Activated CD4-positive, alpha-beta T cell treated with anti-CD3 and anti-CD28 coated beads, Interleukin-2, Interleukin-6, amounts not matched to agents 100 ng/mL and 50 ng/mL, durations not matched to agents 16 hours and 8 hours (primary cell): ENCODE results near the gene WDR75.
"Not testable (repeated sequence)": the region's sequence is repeated elsewhere in the genome, so short reads cannot be mapped to it uniquely, and the experiment has no call there.

Source experiments
- DNase-seq: peaks from one replicate; pipeline ENCODE4 v3.0.0-alpha.2; 2020

WDR75 gene

GRCh38 chr2:189440947-189441708 lies at the start of gene WDR75:
WDR75 (plus strand) TSS chr2:189441474; CDS start chr2:189441493, 19 bp downstream.
- peak; percentile 94 for DNase-seq

DNA sequence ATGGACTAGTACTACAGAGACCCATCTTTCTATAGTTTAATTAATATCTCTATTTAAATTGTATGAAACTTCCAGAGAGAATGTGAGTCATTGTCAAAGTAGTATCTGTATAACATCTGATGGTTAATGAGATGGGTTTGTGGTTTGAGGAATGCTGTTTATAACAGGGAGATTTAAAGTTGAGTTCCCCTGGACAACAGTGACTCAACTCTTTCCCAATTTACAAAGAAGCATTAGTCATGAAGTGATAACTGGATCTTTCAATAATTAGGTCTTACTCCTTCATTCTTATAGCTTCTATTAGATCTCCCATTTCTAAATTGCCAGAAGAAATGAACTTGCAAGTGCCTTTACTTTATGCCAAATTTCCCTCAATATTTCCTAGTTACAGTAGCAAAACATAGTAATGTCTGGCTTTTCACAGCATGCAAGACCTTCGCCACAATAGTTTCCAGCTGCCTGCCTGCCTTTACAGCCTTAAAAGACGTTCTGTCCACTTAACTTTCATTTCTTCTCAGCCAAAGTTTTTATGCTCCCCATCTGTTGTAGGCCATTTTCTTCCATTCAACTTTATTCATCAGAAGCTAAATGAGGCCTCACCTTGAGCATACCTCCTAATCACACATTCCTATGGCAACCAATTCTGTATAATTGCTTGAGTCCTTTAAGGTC lies 47.7 kb upstream of the WDR75 start:
- no peak for DNase-seq

DNA sequence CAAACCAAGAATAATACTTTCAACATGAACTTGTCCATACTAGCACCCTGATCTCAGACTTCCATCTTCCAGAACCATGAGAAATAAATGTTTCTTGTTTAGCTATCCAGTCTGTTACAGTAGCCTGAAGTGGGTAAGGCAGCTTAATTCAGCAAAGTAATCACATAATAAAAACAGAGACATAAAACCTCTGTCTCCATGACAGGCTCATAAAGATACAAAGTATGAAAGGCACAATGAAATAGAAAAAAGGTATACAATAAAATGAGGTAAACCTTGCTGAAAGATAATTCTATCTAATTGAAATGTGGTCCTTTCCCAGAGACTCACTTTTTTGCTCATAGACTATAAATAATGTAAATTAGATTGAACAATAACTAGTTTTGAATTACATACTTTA lies 46.7 kb upstream of the WDR75 start:
- DNase-seq, result no peak

DNA sequence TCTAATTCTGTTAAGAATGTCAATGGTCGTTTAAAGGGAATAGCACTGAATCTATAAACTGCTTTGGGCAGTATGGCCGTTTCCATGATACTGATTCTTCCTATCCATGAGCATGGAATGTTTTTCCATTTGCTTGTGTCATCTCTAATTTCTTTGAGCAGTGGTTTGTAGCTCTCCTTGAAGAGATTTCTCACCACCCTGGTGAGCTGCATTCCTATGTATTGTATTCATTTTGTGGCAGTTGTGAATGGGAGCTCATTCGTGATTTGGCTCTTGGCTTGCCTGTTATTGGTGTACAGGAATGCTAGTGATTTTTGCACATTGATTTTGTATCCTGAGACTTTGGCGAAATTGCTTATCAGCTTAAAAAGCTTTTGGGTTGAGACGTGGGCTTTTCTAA lies 38.3 kb upstream of the WDR75 start:
- no peak for DNase-seq

- DNase-seq, result no peak
Measured at GRCh38 chr2:189406586-189407233, 34.6 kb upstream of the WDR75 start.

DNA sequence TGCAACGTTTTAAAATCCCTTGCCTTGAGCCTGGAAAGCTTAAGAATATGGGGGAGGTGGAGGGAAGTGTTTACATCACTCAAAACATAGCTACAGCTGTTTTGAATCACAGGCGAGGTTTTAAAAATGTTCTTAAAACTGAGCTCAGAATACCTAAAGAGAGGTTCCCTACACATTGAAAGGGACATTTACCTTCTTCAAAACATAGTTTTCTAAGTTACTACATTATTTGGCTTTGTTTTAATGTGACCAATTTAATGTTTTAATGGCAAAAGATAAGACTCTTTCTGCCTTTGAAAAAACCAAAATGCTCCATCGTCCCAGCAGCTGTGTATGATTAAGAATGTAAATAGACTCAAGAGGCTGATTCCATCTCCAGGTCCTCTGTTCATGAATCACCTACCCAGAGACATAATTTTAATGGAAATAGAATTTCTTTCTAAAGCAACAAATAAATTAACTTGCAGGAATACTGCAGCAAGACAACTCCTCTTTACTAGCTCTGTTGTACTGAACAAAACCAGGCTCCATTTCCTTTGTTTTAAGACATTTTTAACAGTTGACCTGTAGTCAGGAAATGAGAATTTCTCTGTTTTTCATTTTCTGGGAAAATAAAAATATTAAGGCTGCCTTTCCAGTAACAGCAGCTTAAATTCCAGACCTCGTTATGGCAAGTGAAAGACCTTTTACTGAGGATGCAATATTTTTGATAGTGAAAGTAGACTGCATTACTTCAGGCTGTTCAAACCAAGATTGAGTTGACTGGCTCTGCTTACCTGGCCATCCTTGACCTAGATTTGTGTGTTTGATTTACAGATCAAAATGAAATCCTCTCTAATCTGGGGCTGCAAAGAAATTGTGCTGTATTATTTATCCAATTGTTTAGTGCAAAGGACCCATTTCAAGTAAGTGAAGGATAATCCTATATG lies 33.7 kb upstream of the WDR75 start:
- no peak for DNase-seq

- DNase-seq, result no peak
Measured at GRCh38 chr2:189408294-189408693, 33.0 kb upstream of the WDR75 start.

DNA sequence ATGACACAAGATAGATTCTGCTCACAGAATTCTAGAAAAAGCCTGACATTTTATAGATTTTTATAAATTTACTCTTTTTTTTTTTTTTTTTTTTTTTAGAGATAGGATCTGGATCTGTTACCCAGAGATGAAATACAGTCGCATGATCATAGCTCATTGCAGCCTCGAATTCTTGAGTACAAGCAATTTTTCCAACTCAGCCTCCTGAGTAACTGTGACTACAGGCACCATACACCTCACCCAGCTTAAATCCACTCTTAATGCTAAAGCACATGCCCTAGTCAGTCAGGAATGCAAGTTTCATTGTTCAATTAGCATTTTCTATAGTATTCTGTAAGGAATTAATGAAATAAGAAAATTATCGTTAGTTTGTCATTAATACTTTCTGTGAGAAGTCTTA lies 32.1 kb upstream of the WDR75 start:
- no peak for DNase-seq

- DNase-seq, result no peak
Measured at GRCh38 chr2:189409647-189410046, 31.6 kb upstream of the WDR75 start.

DNA sequence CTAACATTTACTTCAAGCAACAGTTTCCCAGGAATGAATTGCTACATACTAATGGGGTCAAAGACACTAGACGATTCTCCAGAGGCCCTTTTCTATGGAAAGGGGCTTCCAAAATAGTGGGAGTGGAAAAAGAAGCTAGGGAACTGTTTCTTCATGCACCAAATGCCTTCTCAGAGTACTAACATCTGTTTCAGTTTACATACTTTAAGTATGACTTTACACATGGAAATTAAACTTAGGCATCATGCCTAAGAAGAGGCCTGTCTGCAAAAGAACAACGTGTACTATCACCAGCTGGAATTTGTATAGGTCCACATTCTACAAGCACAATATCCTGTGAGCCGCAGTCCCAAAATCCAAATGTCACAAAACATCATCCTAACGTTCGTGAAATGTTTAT lies 29.4 kb upstream of the WDR75 start:
- DNase-seq, result no peak

DNA sequence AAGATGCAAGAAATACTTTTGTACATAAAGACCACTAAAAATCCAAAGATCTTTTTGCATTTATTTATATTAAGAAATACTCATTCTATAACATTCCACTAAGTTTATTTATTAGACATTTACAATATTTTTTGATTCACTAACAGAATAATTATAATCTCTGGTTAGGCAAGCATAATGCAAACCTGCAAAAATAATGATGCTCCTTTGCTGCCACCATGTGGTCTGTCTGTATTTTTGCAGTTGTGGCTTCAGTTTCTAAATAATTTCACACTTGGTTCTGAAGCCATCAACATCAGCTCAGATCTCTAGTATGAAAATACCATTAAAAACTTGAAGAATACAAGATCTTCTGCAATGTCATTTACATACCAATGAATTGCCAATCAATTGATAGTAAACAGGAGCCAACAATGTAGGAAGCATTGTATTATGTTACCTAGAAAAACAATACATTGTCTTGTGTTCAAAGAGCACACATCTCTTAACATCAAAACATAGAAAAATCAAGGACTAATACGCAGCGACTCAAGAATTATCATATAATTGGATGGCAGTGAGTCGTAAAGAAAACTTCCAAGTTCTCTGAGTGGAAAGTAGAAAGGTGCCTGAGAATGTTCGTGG lies 28.8 kb upstream of the WDR75 start:
- peak; percentile 59 for DNase-seq

- DNase-seq, result no peak
Measured at GRCh38 chr2:189413249-189413648, 28.0 kb upstream of the WDR75 start.

GRCh38 chr2:189421644-189422043 lies 19.6 kb upstream of the WDR75 start:
- no peak for DNase-seq

- no peak for DNase-seq
Measured at GRCh38 chr2:189424961-189425360, 16.3 kb upstream of the WDR75 start.

DNA sequence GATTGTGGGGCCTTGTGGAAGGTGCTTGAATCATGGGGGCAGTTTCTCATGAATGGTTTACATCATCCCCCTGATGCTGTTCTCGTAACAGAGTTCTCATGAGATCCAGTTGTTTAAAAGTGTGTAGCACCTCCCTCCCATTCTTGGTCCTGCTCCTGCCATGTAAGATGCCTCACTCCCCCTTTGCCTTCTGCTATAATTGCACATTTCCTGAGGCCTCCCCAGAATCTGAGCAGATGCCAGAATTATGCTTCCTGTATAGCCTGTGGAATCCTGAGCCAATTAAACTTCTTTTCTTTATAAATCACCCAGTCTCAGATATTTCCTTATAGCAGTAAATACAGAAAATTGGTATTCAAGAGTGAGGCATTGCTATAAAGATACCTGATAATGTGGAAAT lies 15.6 kb upstream of the WDR75 start:
- DNase-seq, result no peak

DNA sequence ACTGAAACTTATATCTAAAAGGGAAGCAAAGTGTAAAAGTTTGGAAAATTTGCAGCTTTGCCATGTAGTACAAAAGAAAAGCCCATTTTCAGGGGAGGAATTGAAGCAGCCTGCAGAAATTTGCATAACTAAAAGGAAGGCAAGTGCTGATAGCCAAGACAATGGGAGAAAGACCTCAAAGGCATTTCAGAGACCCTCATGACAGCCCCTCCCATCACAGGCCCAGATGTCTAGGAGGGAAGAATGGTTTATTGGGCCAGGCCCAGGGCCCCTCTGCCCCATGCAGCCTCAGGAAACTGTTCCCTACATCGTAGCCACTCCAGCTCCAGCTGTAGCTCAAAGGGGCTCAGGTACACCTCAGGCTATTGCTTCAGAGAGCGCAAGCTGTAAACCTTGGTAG lies 14.4 kb upstream of the WDR75 start:
- DNase-seq, result no peak

DNA sequence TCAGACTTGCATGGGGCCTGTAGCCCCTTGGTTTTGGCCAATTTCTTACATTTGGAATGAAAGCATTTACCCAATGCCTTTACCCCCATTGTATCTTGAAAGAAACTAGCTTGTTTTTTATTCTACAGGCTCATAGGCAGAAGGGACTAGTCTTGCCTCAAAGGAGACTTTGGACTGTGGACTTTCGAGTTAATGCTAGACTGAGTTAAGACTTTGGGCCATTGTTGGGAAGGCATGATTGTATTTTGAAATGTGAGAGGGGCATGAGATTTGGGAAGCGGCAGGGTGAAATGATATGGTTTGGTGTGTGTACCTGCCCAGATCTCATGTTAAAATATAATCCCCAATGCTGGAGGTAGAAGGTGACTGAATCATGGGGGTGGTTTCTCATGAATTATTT lies 13.4 kb upstream of the WDR75 start:
- no peak for DNase-seq

- DNase-seq, result not testable (repeated sequence)
Measured at GRCh38 chr2:189430448-189430847, 10.8 kb upstream of the WDR75 start.

GRCh38 chr2:189435803-189436202 lies 5.5 kb upstream of the WDR75 start:
- DNase-seq, result not testable (repeated sequence)

DNA sequence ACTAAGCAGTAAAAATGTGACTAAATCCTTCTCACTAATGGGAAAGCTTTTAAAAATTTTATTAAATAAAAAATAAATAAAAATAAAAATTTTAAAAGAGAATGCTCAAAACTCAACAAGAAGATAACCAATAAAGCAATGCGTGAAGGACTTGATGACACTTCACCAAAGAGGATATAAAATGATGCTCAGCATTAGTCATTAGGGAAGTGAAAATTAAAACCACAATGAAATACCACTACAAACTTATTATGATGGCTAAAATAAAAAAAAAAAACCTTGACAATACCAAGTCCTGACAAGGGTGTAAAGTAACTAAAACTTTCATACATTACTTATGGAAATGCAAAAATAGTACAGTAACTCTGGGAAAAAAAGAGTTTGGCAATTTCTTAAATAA lies 3.3 kb upstream of the WDR75 start:
- peak; percentile 11 for DNase-seq

DNA sequence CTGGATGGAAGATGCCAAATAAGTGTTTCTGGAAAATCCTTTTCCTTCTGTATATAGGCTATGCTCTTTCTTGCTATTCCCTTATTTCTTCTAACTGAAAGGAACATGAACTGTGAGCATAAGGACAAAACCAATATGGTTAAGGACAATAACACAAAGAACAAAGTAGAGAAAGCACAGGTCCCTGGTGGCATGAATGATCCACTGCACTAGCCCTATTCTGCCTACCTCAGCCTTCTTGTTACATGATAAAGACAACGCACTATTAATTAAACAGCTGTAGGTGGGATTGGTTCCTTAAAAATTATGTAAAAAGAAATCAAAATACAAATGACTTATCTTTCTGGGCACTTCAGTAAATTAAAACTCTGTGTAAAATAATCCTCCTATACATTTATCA lies 1.9 kb upstream of the WDR75 start:
- DNase-seq, result no peak

DNA sequence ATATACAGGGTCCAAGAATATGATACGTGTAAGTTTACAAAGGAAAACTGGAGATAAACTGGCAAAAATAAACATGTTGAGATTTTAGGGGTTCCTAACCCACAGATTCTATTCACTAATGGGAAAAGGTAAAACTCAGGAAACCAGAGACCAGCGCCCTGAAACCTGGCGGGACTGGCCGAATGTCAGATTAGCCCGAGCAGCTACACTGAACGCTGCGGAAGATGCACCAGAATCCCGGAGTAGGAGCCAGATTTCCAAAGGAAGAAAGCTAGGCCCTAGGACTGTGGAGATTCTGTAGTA lies 679 bp upstream of the WDR75 start:
- no peak for DNase-seq

DNA sequence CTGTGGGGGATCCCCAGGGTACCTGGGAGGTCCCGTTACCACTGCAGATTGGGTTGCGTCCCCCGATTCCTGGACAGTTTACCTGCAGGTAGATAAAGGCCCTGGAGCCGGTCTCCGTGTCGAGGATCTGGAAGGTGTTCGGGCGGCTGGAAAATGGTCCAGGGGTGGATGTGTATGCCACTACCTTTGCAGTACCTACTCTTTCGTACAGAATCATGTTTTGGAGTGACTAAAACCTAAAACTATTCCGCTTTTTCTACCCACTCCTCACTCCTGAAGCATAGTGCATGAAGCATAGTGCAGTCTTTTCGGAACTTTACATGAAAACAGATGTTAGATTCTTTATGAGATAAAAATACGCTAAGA lies 418 bp downstream of the WDR75 start:
- DNase-seq, result no peak
